Cardiac fibroblast (primary cell): ENCODE data around the gene P2RY6.

Experiments
- DNase-seq, 2 donors: peaks; one replicate each; pipeline versions ENCODE4 v3.0.0 to v3.0.0-alpha.2; 2010; ENCODE audit warnings: low read depth in 2 of 2
- H3K4me3 ChIP-seq, 2 donors: replicated peaks in 1 of 2; 1 replicate in 1 of 2; 2 replicates in 1 of 2; pipeline ENCODE4 v1.5.1; 2011; ENCODE audit warnings: low read depth in 2 of 2, low read length in 2 of 2, mild to moderate bottlenecking in 2 of 2, moderate library complexity in 1 of 2
- CTCF ChIP-seq: IDR thresholded peaks from one replicate; pipeline ENCODE4 v1.5.1; 2011; ENCODE audit warnings: low read depth, mild to moderate bottlenecking, low read length, inconsistent platforms

Gene P2RY6

DNA sequence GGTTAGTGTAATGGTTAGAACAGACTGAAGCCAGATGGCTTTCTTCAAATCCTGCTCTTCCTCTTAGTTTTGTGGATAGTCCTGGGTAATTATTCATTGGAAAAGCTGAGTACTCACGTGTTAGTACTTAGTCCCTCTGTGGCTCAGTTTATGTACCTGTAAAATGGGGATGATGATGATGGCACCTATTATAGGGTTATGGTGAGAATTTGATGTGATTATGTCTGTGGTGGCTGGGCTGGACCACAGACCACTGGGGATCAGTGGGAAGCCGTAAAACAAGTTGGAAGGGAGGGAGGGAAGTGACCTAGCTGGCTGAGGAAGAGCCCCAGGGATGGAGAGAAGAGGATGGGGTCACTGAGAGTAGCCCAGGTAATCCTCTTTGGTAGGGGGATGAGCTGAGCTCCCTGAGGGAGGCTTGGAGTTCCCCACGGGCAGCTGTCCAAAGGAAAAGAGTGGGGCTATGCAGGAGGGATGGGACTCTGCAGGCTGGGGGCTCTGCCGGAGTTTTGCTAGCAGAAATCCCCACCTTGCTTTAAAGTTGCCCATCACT lies 55.8 kb downstream of the P2RY6 start:
- DNase-seq = no peak
- no peak overlapping the region for H3K4me3 ChIP-seq

GRCh38 chr11:73330569-73331093 lies 58.5 kb downstream of the P2RY6 start:
- peak; percentile 69 for TF ChIP-seq CTCF
- peak; percentile 51 to 67 for DNase-seq
- no peak overlapping the region for H3K4me3 ChIP-seq

More for the DNA sequence above, 55.8 kb downstream of the P2RY6 start:
- TF ChIP-seq CTCF = no peak

DNA sequence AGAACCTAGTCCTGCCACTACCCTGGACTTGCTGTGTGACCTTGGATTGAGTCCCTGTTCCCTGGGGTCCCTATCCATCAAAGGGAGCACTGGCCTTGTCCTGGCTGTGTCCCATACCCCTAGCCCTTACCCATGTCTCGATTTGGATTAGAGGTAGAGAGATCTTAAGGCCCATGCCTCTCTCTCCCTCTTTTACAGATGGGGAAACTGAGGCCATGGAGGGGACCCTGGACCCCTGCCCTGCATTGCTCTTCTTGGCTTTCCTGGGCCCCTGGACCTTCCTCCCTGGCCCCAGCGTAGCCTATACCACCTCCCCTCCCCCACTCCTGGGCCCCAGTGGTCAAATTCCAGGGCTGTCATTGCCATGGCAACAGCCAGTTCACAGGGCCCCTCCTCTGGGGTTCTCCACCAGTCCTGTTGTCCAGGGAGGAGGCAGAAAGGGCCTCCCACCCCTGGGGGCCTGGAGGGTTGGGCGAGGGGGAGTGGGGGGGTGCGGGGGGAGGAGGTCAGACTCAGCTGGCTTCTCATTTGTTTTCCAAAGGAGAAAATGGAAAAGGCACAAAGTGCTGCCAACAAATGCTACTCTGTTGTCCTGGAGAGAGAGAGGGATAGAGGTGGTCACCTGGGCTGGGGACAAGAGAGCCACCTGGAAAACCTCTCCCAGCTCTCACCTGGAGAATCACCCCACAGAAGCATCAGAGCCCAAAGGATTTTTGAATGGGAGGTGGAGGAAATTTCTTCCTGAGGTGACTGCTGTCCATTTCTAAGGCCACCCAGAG lies 59.2 kb downstream of the P2RY6 start:
- H3K4me3 ChIP-seq = no peak overlapping the region
- no peak for TF ChIP-seq CTCF
- peak in 1 of 2 donors; percentile 82 for DNase-seq

DNA sequence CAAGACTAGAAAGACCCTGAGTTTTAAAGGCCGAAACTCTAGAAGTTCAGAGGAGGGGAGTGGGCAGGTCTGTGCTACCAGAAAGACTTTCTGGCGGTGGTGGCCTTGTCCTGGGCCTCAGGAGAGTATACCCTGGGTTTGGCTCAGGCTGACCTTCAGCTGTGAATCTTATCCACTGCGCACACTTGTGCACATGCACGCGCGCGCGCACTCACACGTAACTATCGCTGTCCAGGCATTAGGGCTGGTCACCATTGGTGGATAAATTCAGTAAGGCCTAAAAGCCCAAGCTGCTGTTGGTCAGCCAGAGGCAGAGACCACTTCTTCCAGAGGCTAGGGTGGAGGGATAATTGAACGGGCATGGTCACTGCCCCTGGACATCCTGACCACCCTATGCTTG lies 61.0 kb downstream of the P2RY6 start:
- no peak for DNase-seq
- H3K4me3 ChIP-seq = no peak overlapping the region
- TF ChIP-seq CTCF = no peak

DNA sequence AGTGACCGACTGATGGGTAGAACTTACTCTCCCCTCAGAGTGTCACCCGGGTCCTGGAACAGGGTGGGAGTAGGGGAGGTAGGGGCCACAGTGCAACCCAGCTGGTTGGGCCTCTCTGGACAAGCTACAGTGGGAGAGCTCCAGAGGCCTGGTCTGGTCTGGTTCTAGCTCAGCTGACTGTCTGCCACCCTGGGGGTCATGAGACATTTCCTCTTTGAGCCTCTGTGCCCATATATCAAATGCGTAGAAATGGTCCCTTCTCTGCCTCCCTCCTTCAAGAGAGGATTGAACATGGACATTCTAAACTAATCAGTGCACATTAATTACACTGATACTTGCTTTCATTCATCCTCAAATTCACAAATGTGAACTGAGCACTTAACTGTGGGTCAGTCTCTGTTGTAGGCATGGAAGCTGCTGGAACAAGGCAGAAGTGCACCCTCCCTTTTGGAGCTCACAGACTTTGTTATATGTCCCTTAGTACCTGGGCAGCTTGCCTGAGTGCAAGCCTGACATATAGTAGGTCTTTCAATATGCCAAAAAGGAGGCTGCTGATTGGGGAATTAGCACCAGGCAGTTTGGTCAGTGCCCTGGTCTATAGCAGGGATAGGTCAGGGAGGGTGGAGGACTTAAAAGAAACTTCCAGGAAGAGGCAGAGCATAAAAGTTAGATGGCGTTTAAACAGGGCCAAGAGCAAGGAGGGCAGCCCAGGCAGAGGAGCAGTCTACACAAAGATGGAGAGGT lies 61.7 kb downstream of the P2RY6 start:
- no peak for DNase-seq
- TF ChIP-seq CTCF = no peak
- H3K4me3 ChIP-seq = no peak overlapping the region

DNA sequence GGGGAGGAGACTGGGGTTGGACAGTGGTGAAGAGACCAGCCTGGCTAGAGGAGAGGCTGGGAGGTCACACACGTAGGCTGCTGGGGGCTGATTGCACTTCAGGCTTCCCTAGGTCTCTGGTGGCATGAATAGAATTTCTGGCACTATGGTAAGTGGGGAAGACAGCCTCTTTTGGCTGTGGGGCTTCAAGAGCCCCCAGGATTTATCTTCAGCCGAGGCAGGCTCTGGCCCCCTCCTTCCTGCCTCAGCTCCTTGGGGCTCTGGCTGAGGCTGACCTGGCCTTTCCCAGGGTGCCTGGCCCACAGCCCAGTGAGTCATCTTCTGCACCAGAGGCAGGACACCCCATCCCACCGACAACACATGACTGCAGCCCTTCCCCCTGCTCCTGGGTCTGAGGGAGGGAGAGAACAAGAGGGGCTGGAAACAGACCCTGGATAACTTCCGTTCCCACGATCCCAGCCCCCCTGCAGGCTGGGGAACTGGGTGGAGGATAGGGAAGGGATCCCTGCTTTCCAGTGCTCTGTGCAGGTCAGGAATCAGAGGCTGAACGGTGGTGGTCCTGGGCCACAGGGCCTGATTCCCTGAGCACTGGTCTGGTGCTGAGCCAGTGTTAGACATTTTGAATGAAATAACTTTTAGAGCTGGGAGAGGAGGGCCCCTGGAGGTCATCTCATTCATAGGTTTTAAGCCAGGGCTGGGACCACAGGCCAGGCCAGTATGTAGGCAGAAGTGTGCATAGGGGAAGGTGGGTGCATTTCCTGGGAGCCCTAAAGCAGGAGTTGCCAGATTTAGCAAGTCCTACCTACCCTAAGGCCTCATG lies 62.5 kb downstream of the P2RY6 start:
- peak; percentile 10 for TF ChIP-seq CTCF
- DNase-seq = peak; percentile 88 to 90
- H3K4me3 ChIP-seq = no peak overlapping the region
